HG02884 (cell line): Measurements from ENCODE around the gene FAM89A.

Experiments used
- ATAC-seq: cut with Tn5 transposase; IDR thresholded peaks from one replicate; pipeline ENCODE4 v1.9.1; 2021; ENCODE audit warnings: mild to moderate bottlenecking, moderate library complexity; ENCODE audit not compliant: unreplicated experiment

FAM89A gene

DNA sequence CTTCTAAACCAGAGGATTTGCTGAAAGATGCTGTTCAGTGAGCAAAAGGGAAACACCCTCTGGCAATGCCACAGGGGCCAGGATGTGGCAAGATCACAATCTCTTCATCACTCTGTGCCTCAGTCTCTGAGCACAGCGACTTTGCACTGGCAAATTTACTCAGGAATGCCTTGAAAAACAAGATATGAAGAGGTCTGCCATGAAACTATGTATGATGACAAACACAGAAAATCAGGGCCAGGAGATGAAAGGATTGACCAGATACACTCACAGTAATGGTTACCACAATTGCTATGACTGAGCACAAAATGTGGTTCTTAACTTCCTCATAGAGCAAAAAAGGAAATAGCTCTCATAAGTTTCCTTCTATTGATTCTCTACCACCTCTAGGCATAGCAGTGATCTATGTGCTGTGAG is 67.2 kb downstream of the FAM89A start:
- peak; percentile 80 for ATAC-seq

DNA sequence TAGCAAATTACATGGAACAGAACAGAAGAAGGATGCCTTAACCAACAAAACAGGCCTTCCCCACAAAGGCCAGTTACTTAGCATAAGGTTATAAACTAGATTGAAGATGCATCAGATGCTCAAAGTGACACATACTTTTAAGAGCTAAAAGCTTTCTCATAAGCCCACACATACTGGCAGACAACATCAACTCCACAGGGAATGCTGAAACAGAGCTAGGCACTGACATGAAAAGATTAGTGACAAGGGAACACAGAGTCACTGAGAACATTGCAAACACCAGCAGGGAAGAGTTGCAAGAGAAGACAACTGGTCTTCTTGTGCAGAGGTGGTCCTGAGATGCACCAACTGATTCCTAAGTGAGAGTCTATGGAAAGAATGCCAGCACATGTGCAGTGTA is 68.3 kb downstream of the FAM89A start:
- ATAC-seq, result no peak

DNA sequence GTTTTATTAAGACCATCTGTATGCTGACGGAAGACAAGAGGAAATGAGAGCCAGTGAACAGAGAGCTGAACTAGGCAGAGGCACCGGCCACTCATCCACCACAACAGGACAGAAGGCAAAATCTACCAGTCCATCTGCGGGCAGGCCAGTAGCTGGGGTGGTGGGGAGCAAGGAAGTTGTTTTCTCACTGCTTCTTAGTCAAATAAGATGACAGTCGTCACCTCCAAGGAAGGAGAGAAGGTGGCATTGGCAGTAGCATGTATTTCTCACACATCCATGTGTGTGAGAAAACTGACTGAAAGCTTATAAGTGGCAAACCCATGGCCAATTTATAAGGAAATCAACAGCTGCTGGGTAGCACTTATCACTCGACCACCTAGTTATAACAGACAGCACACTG is 69.6 kb downstream of the FAM89A start:
- ATAC-seq, result no peak
